A549 (cell line): Measurements from ENCODE around the gene EGFL8. TPM values are rescaled to one million over a fixed set of nuclear protein-coding genes. Genes with fewer than 3 reads are reported as not detected.
A peak's percentile ranks its signal among the peaks of the same experiment; 100 is the strongest.

Experiments used
- ATAC-seq, 2 experiments: fragments of 200-7000 bp in 1 of 2; fragments of >200 bp in 1 of 2; cut with Nextera tagmentation in 1 of 2; cut with Tn5 transposase in 1 of 2; 3 replicates each; pipeline versions ENCODE4 v1.8.0 to v1.9.1; 2018 to 2020; ENCODE audit warnings: mild to moderate bottlenecking in 1 of 2, moderate library complexity in 1 of 2
- CTCF ChIA-PET: fragments of 300-600 bp; sonication (Branson Sonifier 250); formaldehyde crosslinking; extraction: SDS; loops from one replicate; lab custom pipeline; 2021; ENCODE audit warnings: antibody characterized with exemption, inconsistent platforms; lab: Yijun Ruan, JAX
- POLR2A ChIA-PET: fragments of 350-600 bp; formaldehyde crosslinking; extraction: SDS; loops from one replicate; lab custom pipeline; 2021; ENCODE audit warnings: antibody characterized with exemption, inconsistent platforms; lab: Yijun Ruan, JAX
- DNase-seq, 2 experiments: peaks; one replicate each; pipeline versions ENCODE4 v3.0.0 to v3.0.0-alpha.2; 2011 to 2016; ENCODE audit warnings: low read depth in 1 of 2, low spot score in 1 of 2
- FAIRE-seq: peaks from 2 replicates; lab custom pipeline; 2011; peaks lifted over from hg19 to GRCh38; lab: Jason Lieb, UNC
- H3K27ac ChIP-seq, 2 experiments: fragments of >200 bp; sonication (Bioruptor Twin); formaldehyde crosslinking; 3 replicates each; pipeline ENCODE4 v1.5.1; 2016 to 2017
- H3K4me1 ChIP-seq: fragments of >200 bp; sonication (Bioruptor Twin); formaldehyde crosslinking; 3 replicates; pipeline ENCODE4 v1.6.1; 2016
- H3K4me2 ChIP-seq: fragments of >200 bp; sonication (Bioruptor Twin); formaldehyde crosslinking; 3 replicates; pipeline ENCODE4 v1.6.1; 2016
- H3K4me3 ChIP-seq: fragments of >200 bp; sonication (Bioruptor Twin); formaldehyde crosslinking; 3 replicates; pipeline ENCODE4 v1.5.1; 2016
- H3K9me3 ChIP-seq: fragments of >200 bp; sonication (Bioruptor Twin); formaldehyde crosslinking; 3 replicates; pipeline ENCODE4 v1.6.1; 2016
- CBX2 ChIP-seq: fragments of 200-600 bp; sonication (generic); IDR thresholded peaks from 2 replicates; pipeline ENCODE4 v1.6.1; 2016; ENCODE audit warnings: low read depth, mild to moderate bottlenecking, borderline replicate concordance
- CHD2 ChIP-seq: fragments of 150-350 bp; IDR thresholded peaks from 2 replicates; pipeline ENCODE4 v1.6.1; 2014; ENCODE audit warnings: low read length; ENCODE audit not compliant: partially characterized antibody
- EHMT2 ChIP-seq: fragments of 200-600 bp; sonication (generic); IDR thresholded peaks from 2 replicates; pipeline ENCODE4 v1.6.1; 2016; ENCODE audit warnings: antibody characterized with exemption, low read depth, mild to moderate bottlenecking, moderate library complexity
- FOXS1 ChIP-seq: fragments of 250-450 bp; sonication (Bioruptor Pico); IDR thresholded peaks from 2 replicates; pipeline ENCODE4 v1.5.0; 2020; ENCODE audit warnings: mild to moderate bottlenecking, moderate library complexity
- HES2 ChIP-seq: fragments of >200 bp; sonication (Bioruptor Twin); formaldehyde crosslinking; IDR thresholded peaks from 2 replicates; pipeline ENCODE4 v1.6.1; 2016
- HOXA7 ChIP-seq: fragments of 250-450 bp; sonication (Bioruptor Pico); IDR thresholded peaks from 2 replicates; pipeline ENCODE4 v1.5.0; 2020; ENCODE audit warnings: mild to moderate bottlenecking, moderate library complexity
- HOXB13 ChIP-seq: fragments of 250-450 bp; sonication (Bioruptor Pico); IDR thresholded peaks from 2 replicates; pipeline ENCODE4 v1.5.0; 2020; ENCODE audit warnings: low read depth, mild to moderate bottlenecking, moderate library complexity
- JUNB ChIP-seq: fragments of >200 bp; sonication (Bioruptor Twin); formaldehyde crosslinking; IDR thresholded peaks from 2 replicates; pipeline ENCODE4 v1.6.1; 2016
- KDM5A ChIP-seq: fragments of 200-600 bp; sonication (generic); IDR thresholded peaks from 2 replicates; pipeline ENCODE4 v1.6.1; 2016; ENCODE audit warnings: antibody characterized with exemption, mild to moderate bottlenecking
- NPAS2 ChIP-seq: fragments of 250-450 bp; sonication (Bioruptor Pico); IDR thresholded peaks from 2 replicates; pipeline ENCODE4 v1.8.0; 2022; ENCODE audit warnings: mild to moderate bottlenecking, moderate library complexity, borderline replicate concordance
- POLR2A ChIP-seq: IDR thresholded peaks from 2 replicates; pipeline ENCODE4 v1.6.1; 2012; ENCODE audit warnings: mild to moderate bottlenecking, low read length
- RAD21 ChIP-seq, 2 experiments: fragments of >200 bp in 1 of 2; sonication (Bioruptor Twin) in 1 of 2; formaldehyde crosslinking in 1 of 2; IDR thresholded peaks in 1 of 2; conservative IDR thresholded peaks in 1 of 2; 2 replicates in 1 of 2; 3 replicates in 1 of 2; pipeline ENCODE4 v1.6.1; 2012 to 2018; ENCODE audit warnings: inconsistent platforms in 1 of 2
- RFX5 ChIP-seq: fragments of 450-650 bp; IDR thresholded peaks from 2 replicates; pipeline ENCODE4 v1.7.1; 2014; ENCODE audit warnings: antibody characterized with exemption, mild to moderate bottlenecking, moderate library complexity
- SMC3 ChIP-seq: fragments of >200 bp; sonication (Bioruptor Twin); formaldehyde crosslinking; IDR thresholded peaks from 3 replicates; pipeline ENCODE4 v1.6.1; 2018; ENCODE audit warnings: inconsistent platforms
- ZC3H11A ChIP-seq: fragments of 450-650 bp; IDR thresholded peaks from 2 replicates; pipeline ENCODE4 v1.6.1; 2014; ENCODE audit warnings: antibody characterized with exemption, mild to moderate bottlenecking
- WGBS: methylation state at CpG from one replicate; pipeline ENCODE4 v1.1.6; 2017; ENCODE audit errors: missing lambda C conversion rate; 5-methylcytosine and 5-hydroxymethylcytosine counted together
- polyA plus RNA-seq, 4 experiments: library from polyadenylated mRNA; depleted of rRNA in 3 of 4; stranded (reverse); fragments of >200 nt; fragmentation: RNase III in 1 of 4; extraction: RNeasy Plus Mini Kit Qiagen cat#74134 plus additional on column Dnase treatment in 1 of 4; gene quantifications; 2 replicates in 3 of 4; 3 replicates in 1 of 4; pipeline ENCODE4 v1.2.3, GENCODE V29; 2011 to 2017
- TF ChIP-seq, protein P1 (sequence below): fragments of >200 bp; sonication (Bioruptor Twin); formaldehyde crosslinking; IDR thresholded peaks from 3 replicates; pipeline ENCODE4 v1.5.1; 2016
- TF ChIP-seq, protein P2 (sequence below): fragments of 450-650 bp; IDR thresholded peaks from 2 replicates; pipeline ENCODE4 v1.6.1; 2014; ENCODE audit warnings: antibody characterized with exemption
- TF ChIP-seq, protein P3 (sequence below): IDR thresholded peaks from 2 replicates; pipeline ENCODE4 v1.6.1; 2012

The EGFL8 gene
- polyA plus RNA-seq, 2 of the 4 experiments (the other 2 are of a cell fraction): 2.0 to 3.1 TPM

DNA sequence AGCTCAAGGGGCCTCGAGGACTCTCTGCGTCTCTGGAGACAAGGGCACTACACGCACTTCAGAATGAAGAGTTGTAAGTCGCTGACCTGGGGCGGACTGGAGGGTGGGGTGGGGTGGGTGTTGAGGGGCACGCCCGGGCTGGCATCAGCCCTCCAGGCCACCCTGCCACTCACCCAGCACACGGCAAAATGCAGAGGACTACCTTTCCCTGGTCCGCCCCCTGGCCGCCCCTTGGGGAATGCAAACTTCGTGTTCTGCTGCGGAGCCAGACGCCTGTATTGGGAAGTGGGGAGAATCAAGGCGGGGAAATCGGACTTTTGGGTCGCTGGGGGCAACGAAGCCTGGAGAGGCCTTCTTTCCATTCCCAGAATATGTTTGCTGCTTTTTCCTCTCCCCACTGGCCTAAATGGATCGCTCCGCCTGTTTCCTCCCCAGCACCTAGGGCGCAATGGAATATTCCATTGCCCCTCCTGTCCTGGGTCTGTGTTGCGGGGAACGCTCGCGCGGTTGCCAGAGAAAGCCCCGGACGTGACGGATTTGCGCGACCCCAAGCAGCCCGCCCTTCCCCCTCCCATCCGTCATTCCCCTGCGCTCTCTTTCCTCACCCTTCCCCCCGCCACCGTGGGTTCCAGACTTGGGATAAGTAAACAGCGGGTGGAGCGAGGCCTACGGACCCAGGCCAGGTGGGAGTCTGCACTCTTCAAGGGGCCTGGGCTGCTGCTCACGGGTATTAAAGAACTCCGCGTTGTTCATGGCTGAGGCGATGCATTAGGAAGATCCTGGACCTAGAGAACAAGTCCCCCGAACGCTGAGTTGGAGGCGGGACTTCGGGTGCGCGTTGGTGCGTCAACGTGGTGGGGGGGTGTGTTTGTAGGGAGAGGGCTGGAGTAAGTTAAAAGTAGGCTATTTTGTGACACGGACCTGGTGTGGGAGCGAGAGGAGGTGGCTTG is 10.6 kb upstream of the EGFL8 start, which contains the start of gene PPT2 (continued):
- TF ChIP-seq POLR2A (peak; percentile 13; the same call in 1 of the 2 replicates), NPAS2 (CRISPR knock-in tag) (no peak)

DNA sequence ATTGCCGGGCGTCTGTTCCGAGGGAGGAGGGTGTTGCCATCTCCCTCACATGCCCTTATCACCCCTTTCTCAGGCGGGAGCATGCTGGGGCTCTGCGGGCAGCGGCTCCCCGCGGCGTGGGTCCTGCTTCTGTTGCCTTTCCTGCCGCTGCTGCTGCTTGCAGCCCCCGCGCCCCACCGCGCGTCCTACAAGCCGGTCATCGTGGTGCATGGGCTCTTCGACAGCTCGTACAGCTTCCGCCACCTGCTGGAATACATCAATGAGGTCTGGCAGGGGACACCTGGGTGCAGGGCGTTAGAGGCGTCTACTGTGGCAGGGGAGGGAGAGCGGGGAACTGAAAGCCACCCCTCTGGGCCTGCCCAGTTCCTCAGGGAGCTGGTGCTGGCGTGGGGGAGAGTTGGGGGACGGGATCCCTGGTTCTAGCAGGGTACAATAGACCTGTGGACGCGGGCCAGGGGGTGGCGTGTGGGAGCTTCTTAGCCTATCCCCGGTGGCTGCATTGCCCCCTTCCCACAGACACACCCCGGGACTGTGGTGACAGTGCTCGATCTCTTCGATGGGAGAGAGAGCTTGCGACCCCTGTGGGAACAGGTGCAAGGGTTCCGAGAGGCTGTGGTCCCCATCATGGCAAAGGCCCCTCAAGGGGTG is 9.8 kb upstream of the EGFL8 start:
- no peak for FAIRE-seq
- 25% methylated on average over 8 of the region's 34 CpGs for WGBS
- peak; percentile 69 to 71 for DNase-seq
- peak overlapping the region; percentile 81 to 85 for H3K27ac ChIP-seq
- H3K9me3 ChIP-seq: no peaks in the 10 kb centered on the region
- POLR2A ChIA-PET: interaction anchor here (1.0 to 1.2 kb wide), 2 partner anchors 24 to 36 kb away, joined by 3 read pairs; no protein-coding TSS in a partner anchor
- CTCF ChIA-PET: interaction anchor here (0.5 to 1.9 kb wide), 15 partner anchors 10 to 544 kb away, joined by 3 to 18 read pairs (median 4); partner anchors contain the start of genes AGPAT1, ATF6B, EGFL8 and FKBPL
- peak overlapping the region; percentile 59 for H3K4me3 ChIP-seq
- H3K4me2 ChIP-seq: peak overlapping the region; percentile 86
- peaks cover 14% of the 10 kb centered on the region; the same call in 2 of the 3 replicates for H3K4me1 ChIP-seq
- ATAC-seq: peak; percentile 85 to 90
- TF ChIP-seq, protein P1, sequence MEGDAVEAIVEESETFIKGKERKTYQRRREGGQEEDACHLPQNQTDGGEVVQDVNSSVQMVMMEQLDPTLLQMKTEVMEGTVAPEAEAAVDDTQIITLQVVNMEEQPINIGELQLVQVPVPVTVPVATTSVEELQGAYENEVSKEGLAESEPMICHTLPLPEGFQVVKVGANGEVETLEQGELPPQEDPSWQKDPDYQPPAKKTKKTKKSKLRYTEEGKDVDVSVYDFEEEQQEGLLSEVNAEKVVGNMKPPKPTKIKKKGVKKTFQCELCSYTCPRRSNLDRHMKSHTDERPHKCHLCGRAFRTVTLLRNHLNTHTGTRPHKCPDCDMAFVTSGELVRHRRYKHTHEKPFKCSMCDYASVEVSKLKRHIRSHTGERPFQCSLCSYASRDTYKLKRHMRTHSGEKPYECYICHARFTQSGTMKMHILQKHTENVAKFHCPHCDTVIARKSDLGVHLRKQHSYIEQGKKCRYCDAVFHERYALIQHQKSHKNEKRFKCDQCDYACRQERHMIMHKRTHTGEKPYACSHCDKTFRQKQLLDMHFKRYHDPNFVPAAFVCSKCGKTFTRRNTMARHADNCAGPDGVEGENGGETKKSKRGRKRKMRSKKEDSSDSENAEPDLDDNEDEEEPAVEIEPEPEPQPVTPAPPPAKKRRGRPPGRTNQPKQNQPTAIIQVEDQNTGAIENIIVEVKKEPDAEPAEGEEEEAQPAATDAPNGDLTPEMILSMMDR: peak; percentile 44
- TF ChIP-seq HES2 (no peak), EHMT2 (no peak), KDM5A (peak; percentile 38; the same call in 1 of the 2 replicates), JUNB (no peak), CBX2 (no peak), RFX5 (no peak), NPAS2 (CRISPR knock-in tag) (no peak), SMC3 (peak; percentile 57), CHD2 (no peak), POLR2A (no peak), FOXS1 (CRISPR knock-in tag) (no peak), HOXB13 (CRISPR knock-in tag) (no peak), HOXA7 (CRISPR knock-in tag) (no peak), ZC3H11A (no peak), RAD21 (conservative IDR thresholded peaks at IDR 0.05 in 1 of 2, IDR thresholded peaks at IDR 0.05 in 1 of 2) (peak; percentile 64 to 65)
- TF ChIP-seq, protein P2, sequence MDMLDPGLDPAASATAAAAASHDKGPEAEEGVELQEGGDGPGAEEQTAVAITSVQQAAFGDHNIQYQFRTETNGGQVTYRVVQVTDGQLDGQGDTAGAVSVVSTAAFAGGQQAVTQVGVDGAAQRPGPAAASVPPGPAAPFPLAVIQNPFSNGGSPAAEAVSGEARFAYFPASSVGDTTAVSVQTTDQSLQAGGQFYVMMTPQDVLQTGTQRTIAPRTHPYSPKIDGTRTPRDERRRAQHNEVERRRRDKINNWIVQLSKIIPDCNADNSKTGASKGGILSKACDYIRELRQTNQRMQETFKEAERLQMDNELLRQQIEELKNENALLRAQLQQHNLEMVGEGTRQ: no peak
- TF ChIP-seq, protein P3, sequence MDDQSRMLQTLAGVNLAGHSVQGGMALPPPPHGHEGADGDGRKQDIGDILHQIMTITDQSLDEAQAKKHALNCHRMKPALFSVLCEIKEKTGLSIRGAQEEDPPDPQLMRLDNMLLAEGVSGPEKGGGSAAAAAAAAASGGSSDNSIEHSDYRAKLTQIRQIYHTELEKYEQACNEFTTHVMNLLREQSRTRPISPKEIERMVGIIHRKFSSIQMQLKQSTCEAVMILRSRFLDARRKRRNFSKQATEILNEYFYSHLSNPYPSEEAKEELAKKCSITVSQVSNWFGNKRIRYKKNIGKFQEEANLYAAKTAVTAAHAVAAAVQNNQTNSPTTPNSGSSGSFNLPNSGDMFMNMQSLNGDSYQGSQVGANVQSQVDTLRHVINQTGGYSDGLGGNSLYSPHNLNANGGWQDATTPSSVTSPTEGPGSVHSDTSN: no peak
- TF ChIP-seq, all 56 proteins: peak for 4
